GM06990 (cell line): ENCODE results near the gene PMM2.

ENCODE experiments used
- DNase-seq: peaks from one replicate; pipeline ENCODE4 v3.0.0-alpha.2; 2011; ENCODE audit not compliant: insufficient read length; ENCODE audit errors: extremely low read depth
- H3K27me3 ChIP-seq: replicated peaks from 2 replicates; pipeline ENCODE4 v1.6.0; 2011; ENCODE audit warnings: low read length; ENCODE audit not compliant: control insufficient read depth, insufficient read depth
- H3K36me3 ChIP-seq: 2 replicates; pipeline ENCODE4 v1.5.1; 2011; ENCODE audit warnings: low read length; ENCODE audit not compliant: control insufficient read depth, insufficient read depth
- H3K4me3 ChIP-seq: replicated peaks from 2 replicates; pipeline ENCODE4 v1.5.1; 2011; ENCODE audit warnings: low read depth, mild to moderate bottlenecking, control low read depth, low read length
- TF ChIP-seq, protein P1 (sequence below): IDR thresholded peaks from 2 replicates; pipeline ENCODE4 v1.5.1; 2011; ENCODE audit warnings: low read length, control low read depth, mild to moderate bottlenecking, inconsistent platforms; ENCODE audit not compliant: insufficient read depth, poor library complexity, severe bottlenecking

The PMM2 gene

DNA sequence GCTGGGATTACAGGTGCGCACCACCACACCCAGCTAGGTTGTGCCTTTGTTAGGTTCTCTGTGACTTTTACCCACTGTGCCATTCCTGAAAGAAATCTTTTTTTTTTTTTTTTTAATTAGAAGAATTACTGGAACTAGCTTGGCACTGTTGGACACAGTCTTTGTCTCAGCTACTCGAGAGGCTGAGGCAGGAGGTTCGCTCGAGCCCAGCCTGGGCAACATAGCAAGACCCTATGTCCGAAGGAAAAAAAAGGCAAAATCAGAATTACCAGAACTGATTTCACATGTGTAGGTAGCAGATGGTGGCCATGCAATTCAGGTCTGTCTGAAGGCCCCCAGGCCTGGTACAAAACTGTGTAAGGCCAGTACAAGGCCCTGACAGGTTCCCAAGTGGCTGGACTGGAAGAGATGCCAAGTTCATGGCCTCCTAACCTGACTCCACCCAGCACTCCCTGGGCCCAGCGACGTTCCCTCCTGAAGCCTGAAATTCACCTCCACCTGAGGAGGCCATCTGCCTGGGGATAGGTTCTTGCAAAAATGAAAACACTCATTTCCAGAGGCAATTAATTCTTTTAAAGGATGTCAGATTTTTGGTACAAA, 48.2 kb downstream of the PMM2 start:
- TF ChIP-seq, protein P1, sequence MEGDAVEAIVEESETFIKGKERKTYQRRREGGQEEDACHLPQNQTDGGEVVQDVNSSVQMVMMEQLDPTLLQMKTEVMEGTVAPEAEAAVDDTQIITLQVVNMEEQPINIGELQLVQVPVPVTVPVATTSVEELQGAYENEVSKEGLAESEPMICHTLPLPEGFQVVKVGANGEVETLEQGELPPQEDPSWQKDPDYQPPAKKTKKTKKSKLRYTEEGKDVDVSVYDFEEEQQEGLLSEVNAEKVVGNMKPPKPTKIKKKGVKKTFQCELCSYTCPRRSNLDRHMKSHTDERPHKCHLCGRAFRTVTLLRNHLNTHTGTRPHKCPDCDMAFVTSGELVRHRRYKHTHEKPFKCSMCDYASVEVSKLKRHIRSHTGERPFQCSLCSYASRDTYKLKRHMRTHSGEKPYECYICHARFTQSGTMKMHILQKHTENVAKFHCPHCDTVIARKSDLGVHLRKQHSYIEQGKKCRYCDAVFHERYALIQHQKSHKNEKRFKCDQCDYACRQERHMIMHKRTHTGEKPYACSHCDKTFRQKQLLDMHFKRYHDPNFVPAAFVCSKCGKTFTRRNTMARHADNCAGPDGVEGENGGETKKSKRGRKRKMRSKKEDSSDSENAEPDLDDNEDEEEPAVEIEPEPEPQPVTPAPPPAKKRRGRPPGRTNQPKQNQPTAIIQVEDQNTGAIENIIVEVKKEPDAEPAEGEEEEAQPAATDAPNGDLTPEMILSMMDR, result no peak
- H3K27me3 ChIP-seq, result no peaks in the 10 kb centered on the region
- no peak overlapping the region for H3K4me3 ChIP-seq
- H3K36me3 ChIP-seq, result peaks cover 32% of the 10 kb centered on the region
- DNase-seq, result no peak

DNA sequence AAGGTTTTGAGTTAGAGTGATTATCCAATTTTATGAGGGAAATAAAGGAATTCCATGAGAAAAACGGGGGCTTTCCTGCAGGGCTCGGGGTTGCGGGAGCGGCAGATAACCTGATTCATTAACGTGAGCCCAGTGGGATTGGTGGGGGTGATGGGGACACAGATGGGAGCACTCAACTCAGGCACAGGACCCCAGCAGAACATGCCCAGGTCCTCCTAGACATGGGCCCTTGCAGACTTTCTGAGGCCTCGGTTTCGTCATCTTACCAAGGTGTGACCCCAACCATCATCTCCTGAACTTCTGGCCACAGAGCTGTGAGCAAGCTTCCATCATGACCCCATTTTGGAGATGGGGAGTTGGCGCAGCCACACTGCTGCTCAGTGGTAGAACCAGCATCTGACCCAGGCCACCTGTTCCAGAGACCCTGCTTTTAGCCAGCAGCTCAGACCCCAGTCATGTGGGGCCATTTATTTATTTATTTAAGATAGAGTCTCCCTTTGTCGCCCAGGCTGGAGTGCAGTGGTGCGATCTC, 48.8 kb downstream of the PMM2 start:
- TF ChIP-seq, protein P1, result no peak
- peaks cover 32% of the 10 kb centered on the region for H3K36me3 ChIP-seq
- H3K27me3 ChIP-seq, result no peaks in the 10 kb centered on the region
- no peak for DNase-seq
- H3K4me3 ChIP-seq, result no peak overlapping the region

GRCh38 chr16:8847145-8847544, 49.5 kb downstream of the PMM2 start:
- no peaks in the 10 kb centered on the region for H3K27me3 ChIP-seq
- TF ChIP-seq, protein P1, result no peak
- H3K4me3 ChIP-seq, result no peak overlapping the region
- peaks cover 34% of the 10 kb centered on the region for H3K36me3 ChIP-seq
- no peak for DNase-seq

DNA sequence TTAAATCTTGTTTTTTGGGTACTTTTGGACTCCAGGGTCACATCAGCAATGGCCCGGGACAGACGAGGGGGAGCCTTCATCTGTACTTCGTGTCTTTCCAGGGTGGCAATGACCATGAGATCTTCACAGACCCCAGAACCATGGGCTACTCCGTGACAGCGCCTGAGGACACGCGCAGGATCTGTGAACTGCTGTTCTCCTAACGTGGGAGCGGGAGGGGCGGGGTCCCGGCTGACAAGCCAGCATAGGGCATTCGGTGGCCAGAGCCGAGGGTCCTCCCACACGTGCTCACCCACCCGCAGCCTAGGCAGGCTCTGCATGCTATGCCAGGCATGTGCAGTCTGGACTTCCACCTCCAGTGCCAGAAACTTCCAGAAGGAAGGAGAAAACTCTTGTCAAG, 50.0 kb downstream of the PMM2 start:
- Histone ChIP-seq H3K27me3 (no peaks in the 10 kb centered on the region), H3K4me3 (no peak overlapping the region), H3K36me3 (peaks cover 36% of the 10 kb centered on the region)
- TF ChIP-seq, protein P1, result no peak
- DNase-seq, result no peak

- H3K36me3 ChIP-seq, result peaks cover 43% of the 10 kb centered on the region
- TF ChIP-seq, protein P1, result no peak
- no peak for DNase-seq
- no peak overlapping the region for H3K4me3 ChIP-seq
- no peaks in the 10 kb centered on the region for H3K27me3 ChIP-seq
These were observed 50.7 kb downstream of the PMM2 start for GRCh38 chr16:8848231-8848938.

- Histone ChIP-seq H3K4me3 (no peak overlapping the region), H3K27me3 (no peaks in the 10 kb centered on the region), H3K36me3 (peaks cover 44% of the 10 kb centered on the region)
- TF ChIP-seq, protein P1, result no peak
- DNase-seq, result no peak
These were observed 51.3 kb downstream of the PMM2 start for GRCh38 chr16:8848939-8849391.
